ENCODE results near the gene PCSK5.

DNA sequence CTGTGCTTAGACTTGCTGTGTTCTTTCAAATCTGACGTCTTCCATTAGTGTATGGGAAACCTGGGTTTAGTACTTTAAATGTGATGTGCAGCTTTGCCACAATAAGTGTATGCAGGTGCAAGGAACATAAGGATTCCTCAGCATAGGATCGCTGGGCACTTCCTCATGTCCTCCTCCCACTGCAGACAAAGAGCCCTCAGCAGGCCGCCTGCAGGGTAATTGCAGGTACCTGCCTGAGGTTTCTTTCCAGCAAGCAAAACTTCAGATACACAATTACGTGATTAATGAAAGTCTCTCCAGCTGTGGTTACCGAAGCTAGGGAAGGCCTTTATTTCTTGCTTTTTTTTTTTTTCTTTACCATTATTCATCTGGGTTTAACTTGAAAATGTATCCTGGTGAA is 270.6 kb downstream of the PCSK5 start:
- TF ChIP-seq POLR2AphosphoS5 (IDR thresholded peaks at IDR 0.05) (no peak), CTCF (IDR thresholded peaks at IDR 0.05) (no peak), POLR2A (IDR thresholded peaks at IDR 0.05; ENCODE audit: low read depth) (no peak)
